Osteoblast (primary cell): ENCODE measurements around the gene FCRL6. TPM values are rescaled to one million over a fixed set of nuclear protein-coding genes. Genes with fewer than 3 reads are reported as not detected.

Source experiments
- DNase-seq: peaks from one replicate; pipeline ENCODE4 v3.0.0; 2011; ENCODE audit warnings: low spot score, mixed read lengths; ENCODE audit not compliant: insufficient read length; ENCODE audit errors: missing footprints
- H2AFZ ChIP-seq: 2 replicates; pipeline ENCODE4 v1.6.0; 2011; ENCODE audit warnings: mild to moderate bottlenecking, low read length
- H3K27ac ChIP-seq: 2 replicates; pipeline ENCODE4 v1.5.1; 2011; ENCODE audit warnings: mild to moderate bottlenecking, low read depth, low read length, moderate library complexity
- H3K27me3 ChIP-seq: 2 replicates; pipeline ENCODE4 v1.6.0; 2012; ENCODE audit warnings: mild to moderate bottlenecking, control low read depth, inconsistent platforms, low read length, moderate library complexity; ENCODE audit not compliant: insufficient read depth
- H3K36me3 ChIP-seq: 2 replicates; pipeline ENCODE4 v1.5.1; 2011; ENCODE audit warnings: mild to moderate bottlenecking, low read length, control low read depth, moderate library complexity; ENCODE audit not compliant: insufficient read depth
- H3K4me1 ChIP-seq: 2 replicates; pipeline ENCODE4 v1.5.1; 2011; ENCODE audit warnings: mild to moderate bottlenecking, low read length, control low read depth, moderate library complexity; ENCODE audit not compliant: insufficient read depth
- H3K4me2 ChIP-seq: 2 replicates; pipeline ENCODE4 v1.6.0; 2011; ENCODE audit warnings: mild to moderate bottlenecking, low read length; ENCODE audit not compliant: insufficient read depth
- H3K4me3 ChIP-seq: fragments of 200-600 bp; sonication (generic); 3 replicates; pipeline ENCODE4 v1.5.1; 2012; ENCODE audit warnings: mild to moderate bottlenecking, low read length, inconsistent platforms; ENCODE audit not compliant: insufficient read depth
- H3K79me2 ChIP-seq: 2 replicates; pipeline ENCODE4 v1.6.0; 2012; ENCODE audit warnings: mild to moderate bottlenecking, low read length, control low read depth, inconsistent platforms; ENCODE audit not compliant: insufficient read depth
- H3K9me3 ChIP-seq: 2 replicates; pipeline ENCODE4 v1.5.1; 2011; ENCODE audit warnings: low read depth, low read length, control low read depth
- H4K20me1 ChIP-seq: 2 replicates; pipeline ENCODE4 v1.6.0; 2012; ENCODE audit warnings: mild to moderate bottlenecking, low read length, control low read depth; ENCODE audit not compliant: insufficient read depth
- total RNA-seq: library from RNA; depleted of rRNA; stranded (reverse); fragments of >200 nt; gene quantifications from 2 replicates; pipeline ENCODE4 v1.2.3, GENCODE V29; 2012
- TF ChIP-seq, protein P1 (sequence below): IDR thresholded peaks from 2 replicates; pipeline ENCODE4 v1.5.1; 2011; ENCODE audit warnings: mild to moderate bottlenecking, low read depth, low read length, moderate library complexity; ENCODE audit errors: extremely low read depth

Gene FCRL6
- total RNA-seq, 1 donor = not detected

DNA sequence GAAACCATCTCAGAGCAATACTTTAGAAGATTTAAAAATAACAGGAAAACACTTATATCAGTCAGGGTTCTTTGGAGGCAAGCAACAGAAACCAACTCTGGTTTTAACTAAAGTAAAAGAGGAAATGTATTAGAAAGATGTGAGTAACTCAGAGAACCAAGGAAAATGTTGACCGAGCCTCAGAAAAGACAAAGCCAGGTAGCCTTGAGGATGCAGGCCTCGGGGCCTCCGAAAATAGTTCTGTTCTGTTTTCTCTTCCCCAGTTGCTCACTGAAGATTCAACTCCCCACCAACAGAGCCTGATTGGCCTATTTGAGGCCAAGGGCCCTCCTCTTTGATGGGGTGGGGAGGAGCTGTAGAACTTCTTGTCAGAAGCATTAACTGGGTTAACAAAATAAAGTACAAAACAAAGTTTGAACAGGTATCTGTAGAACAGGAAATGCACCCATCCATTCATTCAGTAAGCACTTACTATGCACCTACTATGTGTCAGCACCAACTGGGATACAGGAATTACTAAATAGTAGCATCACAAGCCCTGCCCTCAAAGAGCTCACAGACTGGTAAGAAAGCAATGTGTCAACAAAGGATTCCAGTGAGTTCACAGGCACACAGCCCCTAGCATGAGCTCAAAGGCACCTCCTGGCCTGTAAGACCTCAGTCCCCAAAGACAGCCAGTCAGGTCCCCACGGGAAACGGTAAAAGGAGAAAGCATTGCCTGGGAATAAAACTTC, 37.1 kb downstream of the FCRL6 start:
- Histone ChIP-seq H2AFZ (no peak overlapping the region), H3K27ac (no peak overlapping the region), H4K20me1 (no peaks in the 10 kb centered on the region), H3K36me3 (no peaks in the 10 kb centered on the region), H3K4me2 (no peak overlapping the region), H3K79me2 (no peaks in the 10 kb centered on the region), H3K27me3 (no peaks in the 10 kb centered on the region), H3K9me3 (no peaks in the 10 kb centered on the region), H3K4me3 (no peak overlapping the region), H3K4me1 (no peaks in the 10 kb centered on the region)
- TF ChIP-seq, protein P1, sequence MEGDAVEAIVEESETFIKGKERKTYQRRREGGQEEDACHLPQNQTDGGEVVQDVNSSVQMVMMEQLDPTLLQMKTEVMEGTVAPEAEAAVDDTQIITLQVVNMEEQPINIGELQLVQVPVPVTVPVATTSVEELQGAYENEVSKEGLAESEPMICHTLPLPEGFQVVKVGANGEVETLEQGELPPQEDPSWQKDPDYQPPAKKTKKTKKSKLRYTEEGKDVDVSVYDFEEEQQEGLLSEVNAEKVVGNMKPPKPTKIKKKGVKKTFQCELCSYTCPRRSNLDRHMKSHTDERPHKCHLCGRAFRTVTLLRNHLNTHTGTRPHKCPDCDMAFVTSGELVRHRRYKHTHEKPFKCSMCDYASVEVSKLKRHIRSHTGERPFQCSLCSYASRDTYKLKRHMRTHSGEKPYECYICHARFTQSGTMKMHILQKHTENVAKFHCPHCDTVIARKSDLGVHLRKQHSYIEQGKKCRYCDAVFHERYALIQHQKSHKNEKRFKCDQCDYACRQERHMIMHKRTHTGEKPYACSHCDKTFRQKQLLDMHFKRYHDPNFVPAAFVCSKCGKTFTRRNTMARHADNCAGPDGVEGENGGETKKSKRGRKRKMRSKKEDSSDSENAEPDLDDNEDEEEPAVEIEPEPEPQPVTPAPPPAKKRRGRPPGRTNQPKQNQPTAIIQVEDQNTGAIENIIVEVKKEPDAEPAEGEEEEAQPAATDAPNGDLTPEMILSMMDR = no peak
- no peak for DNase-seq

DNA sequence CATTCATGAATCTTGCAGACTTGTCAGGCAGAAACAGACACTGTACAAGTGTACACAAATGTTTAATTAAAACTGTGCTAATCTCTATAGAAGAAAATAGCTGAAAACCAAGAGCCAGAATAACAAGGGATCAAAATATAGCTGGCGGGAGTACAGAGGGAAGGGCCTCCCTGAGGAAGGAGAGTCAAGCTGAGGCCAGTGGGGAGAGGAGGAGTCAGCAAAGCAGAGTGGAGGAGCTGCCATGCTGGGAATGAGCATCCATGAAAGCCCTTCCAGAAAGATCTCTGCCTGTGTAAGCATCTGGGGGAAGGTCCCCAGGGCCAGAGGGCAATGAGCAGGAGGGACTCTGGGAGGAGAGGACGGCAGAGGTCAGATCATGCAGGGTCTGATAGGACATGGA, 39.6 kb downstream of the FCRL6 start:
- Histone ChIP-seq H4K20me1 (no peaks in the 10 kb centered on the region), H2AFZ (no peak overlapping the region), H3K9me3 (no peaks in the 10 kb centered on the region), H3K4me2 (no peak overlapping the region), H3K4me1 (no peaks in the 10 kb centered on the region), H3K27ac (no peak overlapping the region), H3K36me3 (no peaks in the 10 kb centered on the region), H3K79me2 (no peaks in the 10 kb centered on the region), H3K4me3 (no peak overlapping the region), H3K27me3 (no peaks in the 10 kb centered on the region)
- TF ChIP-seq, protein P1 = no peak
- DNase-seq = no peak

DNA sequence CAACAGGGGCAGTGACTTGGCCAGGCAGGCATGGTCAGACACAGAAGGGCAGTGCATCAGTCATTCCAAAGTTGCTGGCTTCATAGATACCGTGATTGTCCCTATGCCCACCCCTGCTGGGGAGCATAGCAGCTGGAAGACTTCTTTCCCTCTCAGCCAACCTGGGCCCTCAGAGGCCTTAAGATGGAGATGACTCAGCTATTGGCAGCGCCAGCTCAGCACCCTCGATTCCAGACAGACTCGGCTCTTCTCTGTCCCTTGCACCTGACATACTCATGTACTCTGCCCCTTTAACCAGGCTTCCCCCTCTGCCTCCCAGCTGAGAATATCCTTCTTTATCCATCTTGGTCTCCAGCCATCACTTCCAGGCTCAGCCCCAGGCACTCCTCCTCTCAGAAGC, 41.3 kb downstream of the FCRL6 start:
- TF ChIP-seq, protein P1 = no peak

DNA sequence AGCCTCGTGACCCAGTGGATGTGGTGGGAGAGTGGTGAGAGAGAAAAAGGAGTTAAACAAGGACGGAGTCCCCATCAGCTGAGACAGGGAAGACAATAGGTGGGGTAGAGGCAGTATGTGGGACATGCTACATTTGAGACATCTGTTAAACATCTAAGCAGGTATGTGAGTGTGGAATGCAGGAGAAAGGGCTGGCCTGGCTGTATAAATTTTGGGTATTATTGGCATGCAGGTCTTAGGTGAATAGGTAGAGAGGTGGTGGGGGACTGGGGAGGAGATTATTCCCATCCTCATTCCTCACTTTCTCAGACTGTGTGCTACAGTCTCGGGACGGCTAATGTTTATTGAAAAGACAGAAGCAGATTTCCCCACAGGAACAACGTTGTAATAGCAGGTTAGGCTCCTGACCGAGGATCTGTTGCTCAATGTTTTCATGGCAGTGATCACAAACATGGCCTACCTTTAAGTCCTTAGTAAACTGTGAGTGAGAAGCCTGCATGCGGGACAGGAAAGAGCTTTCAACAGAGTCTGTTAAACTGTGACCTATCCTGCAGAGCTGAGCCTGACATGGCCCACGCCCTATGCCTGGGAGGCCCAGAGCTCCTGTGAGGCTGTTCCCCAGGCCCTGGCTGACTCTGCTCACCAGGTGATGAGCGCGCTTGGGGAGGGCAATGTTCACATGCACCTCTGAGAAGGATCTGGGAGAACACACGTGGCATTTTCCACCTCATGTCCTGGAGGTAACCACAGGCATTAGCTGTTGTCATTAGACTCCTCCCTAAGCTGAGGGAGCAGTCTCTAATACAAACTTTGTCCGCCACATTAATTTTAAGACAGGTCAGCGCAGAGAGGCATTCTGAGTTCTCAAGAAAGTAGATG, 43.8 kb downstream of the FCRL6 start:
- DNase-seq = no peak
- H4K20me1 ChIP-seq = no peaks in the 10 kb centered on the region
- no peaks in the 10 kb centered on the region for H3K36me3 ChIP-seq
- no peak overlapping the region for H3K27ac ChIP-seq
- H3K4me1 ChIP-seq = peaks cover 14% of the 10 kb centered on the region
- H3K79me2 ChIP-seq = no peaks in the 10 kb centered on the region
- H3K4me3 ChIP-seq = no peak overlapping the region
- no peak overlapping the region for H3K4me2 ChIP-seq
- no peak overlapping the region for H2AFZ ChIP-seq
- H3K27me3 ChIP-seq = no peaks in the 10 kb centered on the region
- H3K9me3 ChIP-seq = no peaks in the 10 kb centered on the region
- TF ChIP-seq, protein P1 = no peak

More for the DNA sequence above, 41.3 kb downstream of the FCRL6 start:
- Histone ChIP-seq H3K4me3 (no peak overlapping the region), H3K4me2 (no peak overlapping the region), H4K20me1 (no peaks in the 10 kb centered on the region), H2AFZ (no peak overlapping the region), H3K4me1 (no peaks in the 10 kb centered on the region), H3K79me2 (no peaks in the 10 kb centered on the region), H3K27me3 (no peaks in the 10 kb centered on the region), H3K36me3 (no peaks in the 10 kb centered on the region), H3K9me3 (no peaks in the 10 kb centered on the region), H3K27ac (no peak overlapping the region)
- DNase-seq = no peak
